Fibroblast of lung (primary cell): ENCODE measurements around the gene CLIC3. TPM values are rescaled to one million over a fixed set of nuclear protein-coding genes. Genes with fewer than 3 reads are reported as not detected.

ENCODE experiments used
- DNase-seq, 2 donors: peaks; one replicate each; pipeline versions ENCODE4 v3.0.0 to v3.0.0-alpha.2; 2010; ENCODE audit warnings: low read depth in 2 of 2
- H2AFZ ChIP-seq: 2 replicates; pipeline ENCODE4 v1.5.1; 2012; ENCODE audit warnings: low read length, control low read depth, inconsistent platforms
- H3K27ac ChIP-seq: 2 replicates; pipeline ENCODE4 v1.5.1; 2011; ENCODE audit warnings: low read length, control low read depth; ENCODE audit not compliant: insufficient read depth
- H3K27me3 ChIP-seq: 2 replicates; pipeline ENCODE4 v1.5.1; 2011; ENCODE audit warnings: mild to moderate bottlenecking, low read length; ENCODE audit not compliant: control insufficient read depth, insufficient read depth
- H3K36me3 ChIP-seq: 2 replicates; pipeline ENCODE4 v1.5.1; 2011; ENCODE audit warnings: low read length; ENCODE audit not compliant: control insufficient read depth, insufficient read depth
- H3K4me1 ChIP-seq: 2 replicates; pipeline ENCODE4 v1.5.1; 2011; ENCODE audit warnings: low read length; ENCODE audit not compliant: control insufficient read depth, insufficient read depth; ENCODE audit errors: extremely low read depth
- H3K4me2 ChIP-seq: 2 replicates; pipeline ENCODE4 v1.5.1; 2011; ENCODE audit warnings: low read length, control low read depth; ENCODE audit not compliant: insufficient read depth; ENCODE audit errors: extremely low read depth
- H3K4me3 ChIP-seq, 4 experiments: fragments of 200-600 bp in 1 of 4; sonication (generic) in 1 of 4; replicated peaks in 1 of 4; 2 replicates each; pipeline ENCODE4 v1.5.1; 2011 to 2016; ENCODE audit warnings: low read length in 4 of 4, low read depth in 3 of 4, mild to moderate bottlenecking in 3 of 4, control low read depth in 2 of 4, inconsistent platforms in 1 of 4, mixed read lengths in 1 of 4; ENCODE audit not compliant: insufficient read depth in 1 of 4; ENCODE audit errors: control extremely low read depth in 1 of 4
- H3K79me2 ChIP-seq: 2 replicates; pipeline ENCODE4 v1.5.1; 2012; ENCODE audit warnings: mild to moderate bottlenecking, low read length, inconsistent platforms; ENCODE audit not compliant: control insufficient read depth, insufficient read depth
- H3K9ac ChIP-seq: 2 replicates; pipeline ENCODE4 v1.5.1; 2011; ENCODE audit warnings: mild to moderate bottlenecking, low read length, control low read depth; ENCODE audit not compliant: insufficient read depth
- H3K9me3 ChIP-seq: 2 replicates; pipeline ENCODE4 v1.5.1; 2012; ENCODE audit warnings: low read depth, low read length; ENCODE audit not compliant: control insufficient read depth, insufficient read depth
- H4K20me1 ChIP-seq: 2 replicates; pipeline ENCODE4 v1.5.1; 2011; ENCODE audit warnings: low read length; ENCODE audit not compliant: control insufficient read depth, insufficient read depth; ENCODE audit errors: extremely low read depth
- CTCF ChIP-seq, 2 donors: IDR thresholded peaks in 1 of 2; conservative IDR thresholded peaks in 1 of 2; 1 replicate in 1 of 2; 2 replicates in 1 of 2; pipeline ENCODE4 v1.5.1; 2011 to 2012; ENCODE audit warnings: low read length in 2 of 2, control low read depth in 1 of 2, inconsistent platforms in 1 of 2, low read depth in 1 of 2, mild to moderate bottlenecking in 1 of 2
- EZH2 ChIP-seq: IDR thresholded peaks from 2 replicates; pipeline ENCODE4 v1.5.1; 2012; ENCODE audit warnings: low read length, control low read depth, mild to moderate bottlenecking; ENCODE audit errors: missing control alignments
- polyA plus RNA-seq, 2 donors: library from polyadenylated mRNA; depleted of rRNA in 1 of 2; stranded (reverse) in 1 of 2; unstranded in 1 of 2; fragments of >200 nt; gene quantifications; 2 replicates each; pipeline ENCODE4 v1.2.1, GENCODE V29; 2011 to 2012; ENCODE audit warnings: missing spikeins in 1 of 2
- total RNA-seq: library from RNA; depleted of rRNA; stranded (reverse); fragments of >200 nt; gene quantifications from 2 replicates; pipeline ENCODE4 v1.2.1, GENCODE V29; 2014

Gene CLIC3
- total and polyA plus RNA-seq, 2 donors (not counting 1 experiment from before 2014, with no cell fraction given) = 0.98 to 3.5 TPM

GRCh38 chr9:137014166-137014565 is 17.8 kb upstream of the CLIC3 start:
- no peak for DNase-seq
- Histone ChIP-seq H3K4me2 (no peak overlapping the region), H2AFZ (no peak overlapping the region), H3K79me2 (no peaks in the 10 kb centered on the region), H3K4me3 (no peak overlapping the region), H3K36me3 (peaks cover 16% of the 10 kb centered on the region), H3K9ac (no peak overlapping the region), H3K4me1 (no peaks in the 10 kb centered on the region), H3K27ac (no peak overlapping the region), H3K27me3 (no peaks in the 10 kb centered on the region), H3K9me3 (no peaks in the 10 kb centered on the region), H4K20me1 (no peaks in the 10 kb centered on the region)
- TF ChIP-seq CTCF (conservative IDR thresholded peaks at IDR 0.05 in 1 of 2, IDR thresholded peaks at IDR 0.05 in 1 of 2; ENCODE audit: low read depth in 1 of 2, low read length in 2 of 2) = no peak
- no peak for TF ChIP-seq EZH2

- no peak for DNase-seq
- Histone ChIP-seq H3K4me3 (no peak overlapping the region), H3K9me3 (no peaks in the 10 kb centered on the region), H2AFZ (no peak overlapping the region), H3K4me2 (no peak overlapping the region), H3K79me2 (no peaks in the 10 kb centered on the region), H4K20me1 (no peaks in the 10 kb centered on the region), H3K27ac (no peak overlapping the region), H3K36me3 (peaks cover 16% of the 10 kb centered on the region), H3K9ac (no peak overlapping the region), H3K27me3 (no peaks in the 10 kb centered on the region), H3K4me1 (no peaks in the 10 kb centered on the region)
- TF ChIP-seq CTCF (conservative IDR thresholded peaks at IDR 0.05 in 1 of 2, IDR thresholded peaks at IDR 0.05 in 1 of 2; ENCODE audit: low read depth in 1 of 2, low read length in 2 of 2) = no peak
- TF ChIP-seq EZH2 = no peak
Observed at GRCh38 chr9:137013571-137013940, 17.2 kb upstream of the CLIC3 start.

- Histone ChIP-seq H3K79me2 (no peaks in the 10 kb centered on the region), H3K36me3 (peaks cover 16% of the 10 kb centered on the region), H3K4me2 (no peak overlapping the region), H3K9me3 (no peaks in the 10 kb centered on the region), H4K20me1 (no peaks in the 10 kb centered on the region), H3K4me3 (no peak overlapping the region), H3K4me1 (no peaks in the 10 kb centered on the region), H2AFZ (no peak overlapping the region), H3K27ac (no peak overlapping the region), H3K9ac (no peak overlapping the region), H3K27me3 (no peaks in the 10 kb centered on the region)
- no peak for DNase-seq
- TF ChIP-seq EZH2 (no peak), CTCF (conservative IDR thresholded peaks at IDR 0.05 in 1 of 2, IDR thresholded peaks at IDR 0.05 in 1 of 2; ENCODE audit: low read depth in 1 of 2, low read length in 2 of 2) (no peak)
Observed at GRCh38 chr9:137012694-137013570, 16.6 kb upstream of the CLIC3 start.
